Subcutaneous adipose tissue (tissue), 4 donors: ENCODE measurements around the gene DPEP1. TPM values are rescaled to one million over a fixed set of nuclear protein-coding genes. Genes with fewer than 3 reads are reported as not detected.

Experiments used
- total RNA-seq, 4 donors: library from RNA; depleted of rRNA; stranded (reverse); fragments of >200 nt; gene quantifications; one replicate each; pipeline ENCODE4 v1.1.0, GENCODE V29; 2016
- TF ChIP-seq, protein P1 (sequence below): fragments of 450-650 bp; IDR thresholded peaks from one replicate; pipeline ENCODE4 v1.5.1; 2016; ENCODE audit warnings: low read depth, mild to moderate bottlenecking, control low read depth, antibody characterized with exemption, moderate library complexity

The DPEP1 gene
- total RNA-seq, 4 donors from 2014 or later, result 2.3 TPM; not detected in 3

DNA sequence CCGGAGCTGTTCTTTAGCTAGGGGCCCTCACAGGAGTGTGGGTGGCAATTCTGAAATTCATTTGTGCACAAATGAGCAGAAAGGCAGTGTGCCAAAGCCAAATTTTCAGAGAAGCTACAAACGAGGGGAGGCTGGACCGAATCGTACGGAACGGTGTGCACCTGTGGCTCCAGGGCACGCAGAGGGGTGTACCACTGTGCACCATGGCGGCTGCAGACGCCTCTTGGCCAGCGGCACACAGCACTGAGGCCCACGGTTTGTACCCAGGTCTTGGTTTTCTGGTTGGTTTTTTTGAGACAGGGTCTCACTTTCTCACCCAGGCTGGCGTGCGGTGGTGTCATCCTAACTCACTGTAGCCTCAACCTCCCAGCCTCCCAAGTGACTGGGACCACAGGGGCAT is 29.1 kb downstream of the DPEP1 start:
- TF ChIP-seq, protein P1, sequence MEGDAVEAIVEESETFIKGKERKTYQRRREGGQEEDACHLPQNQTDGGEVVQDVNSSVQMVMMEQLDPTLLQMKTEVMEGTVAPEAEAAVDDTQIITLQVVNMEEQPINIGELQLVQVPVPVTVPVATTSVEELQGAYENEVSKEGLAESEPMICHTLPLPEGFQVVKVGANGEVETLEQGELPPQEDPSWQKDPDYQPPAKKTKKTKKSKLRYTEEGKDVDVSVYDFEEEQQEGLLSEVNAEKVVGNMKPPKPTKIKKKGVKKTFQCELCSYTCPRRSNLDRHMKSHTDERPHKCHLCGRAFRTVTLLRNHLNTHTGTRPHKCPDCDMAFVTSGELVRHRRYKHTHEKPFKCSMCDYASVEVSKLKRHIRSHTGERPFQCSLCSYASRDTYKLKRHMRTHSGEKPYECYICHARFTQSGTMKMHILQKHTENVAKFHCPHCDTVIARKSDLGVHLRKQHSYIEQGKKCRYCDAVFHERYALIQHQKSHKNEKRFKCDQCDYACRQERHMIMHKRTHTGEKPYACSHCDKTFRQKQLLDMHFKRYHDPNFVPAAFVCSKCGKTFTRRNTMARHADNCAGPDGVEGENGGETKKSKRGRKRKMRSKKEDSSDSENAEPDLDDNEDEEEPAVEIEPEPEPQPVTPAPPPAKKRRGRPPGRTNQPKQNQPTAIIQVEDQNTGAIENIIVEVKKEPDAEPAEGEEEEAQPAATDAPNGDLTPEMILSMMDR, result no peak

DNA sequence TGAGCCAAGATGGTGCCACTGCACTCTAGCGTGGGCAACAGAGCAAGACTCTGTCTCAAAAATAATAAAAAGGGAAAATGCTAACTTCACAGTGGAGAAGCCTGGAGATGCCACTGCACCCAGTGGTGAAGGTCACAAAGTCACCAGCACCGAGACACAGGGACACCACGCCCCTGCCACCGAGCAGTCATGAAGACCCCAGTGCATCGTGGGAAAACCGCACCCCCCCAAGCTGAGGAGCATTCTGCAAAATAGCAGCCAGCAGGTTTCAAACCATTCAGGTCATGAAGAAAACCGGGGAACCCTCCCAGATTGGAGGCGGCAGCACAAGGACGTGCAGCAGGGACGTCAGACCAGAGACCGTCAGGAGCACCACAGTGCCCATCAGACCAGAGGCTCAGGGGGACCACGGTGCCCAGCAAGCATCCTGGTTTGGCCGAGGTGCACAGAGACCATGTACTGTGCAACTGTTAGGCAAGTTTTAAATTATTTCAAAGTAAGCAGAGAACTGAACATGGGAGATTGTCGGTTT is 30.4 kb downstream of the DPEP1 start:
- TF ChIP-seq, protein P1, result no peak

DNA sequence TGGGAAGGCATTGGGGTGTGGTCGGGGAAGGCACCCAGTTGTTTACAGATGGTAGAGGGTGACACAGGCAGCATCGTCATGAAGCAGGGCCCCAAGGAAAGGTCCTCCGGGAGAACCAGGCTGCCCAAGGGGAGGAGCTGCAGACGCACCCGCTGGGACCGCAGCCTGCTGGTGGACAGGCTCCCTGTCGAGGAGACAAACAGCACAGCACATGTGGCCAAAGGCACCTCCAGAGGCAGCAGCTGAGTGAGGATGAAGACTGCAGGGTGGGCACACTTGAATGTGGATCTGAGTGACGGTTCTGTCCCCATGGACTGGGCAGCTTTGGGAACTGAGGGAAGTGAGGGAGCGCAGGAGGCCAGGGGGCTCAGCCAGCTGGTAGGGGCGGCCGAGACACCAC is 31.7 kb downstream of the DPEP1 start:
- TF ChIP-seq, protein P1, result no peak

GRCh38 chr16:89646270-89646669 is 32.8 kb downstream of the DPEP1 start:
- TF ChIP-seq, protein P1, result no peak

DNA sequence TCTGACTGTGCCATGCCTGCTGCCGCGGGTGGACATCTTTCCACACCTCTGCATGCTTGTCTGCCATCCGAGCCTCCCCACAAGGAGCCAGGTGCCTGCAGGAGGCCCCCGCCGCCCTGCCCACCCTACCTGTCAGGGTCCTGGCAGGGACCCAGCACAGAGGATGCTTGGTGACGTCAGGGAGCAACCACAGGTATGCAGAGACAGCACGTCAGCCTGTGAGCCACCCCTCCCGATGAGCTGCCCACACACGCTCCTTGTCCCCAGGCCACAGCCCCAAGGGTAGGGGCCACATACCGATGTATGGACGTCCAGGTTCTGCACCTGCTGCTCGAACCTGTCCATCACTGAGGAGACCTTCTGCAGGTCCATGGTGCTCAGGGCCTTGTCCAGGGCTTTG is 33.5 kb downstream of the DPEP1 start:
- TF ChIP-seq, protein P1, result no peak

GRCh38 chr16:89651584-89651983 is 38.1 kb downstream of the DPEP1 start:
- TF ChIP-seq, protein P1, result no peak

DNA sequence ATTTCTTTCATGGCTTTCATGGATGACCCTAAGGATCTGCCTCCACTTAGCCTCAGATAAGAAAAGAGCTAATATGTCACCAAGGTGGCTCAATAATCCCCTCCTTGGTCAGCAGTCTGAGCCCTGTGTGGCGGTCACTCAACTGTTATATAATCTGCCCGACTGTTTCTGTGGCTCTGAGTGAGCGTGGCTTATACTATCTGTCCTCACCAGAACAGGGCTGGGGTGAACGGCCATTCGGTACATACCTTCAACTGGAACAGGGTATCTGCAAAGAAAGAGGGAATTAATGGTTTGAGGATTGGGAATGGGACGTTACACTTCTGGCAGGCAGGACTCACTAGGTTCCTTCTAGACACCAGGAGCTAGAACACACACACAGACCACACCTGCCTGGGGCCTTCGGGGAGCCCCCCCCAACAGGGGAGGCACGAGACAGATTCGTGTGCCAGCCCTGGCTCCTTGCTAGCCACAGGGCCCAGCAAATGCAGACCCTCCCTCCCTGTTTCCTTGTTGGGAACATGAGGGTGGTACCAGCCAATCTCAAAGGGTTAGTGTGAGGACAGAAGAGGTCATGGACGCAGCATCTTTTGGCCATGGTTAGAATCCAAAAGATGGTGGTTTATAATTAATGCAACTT is 40.3 kb downstream of the DPEP1 start:
- TF ChIP-seq, protein P1, result no peak
